Superior temporal gyrus (tissue), 1 donor: ENCODE data around the gene ALDH3A1.

ENCODE experiments used
- DNase-seq: peaks from one replicate; pipeline ENCODE4 v3.0.0-alpha.2; 2016; ENCODE audit errors: extremely low spot score

The ALDH3A1 gene

DNA sequence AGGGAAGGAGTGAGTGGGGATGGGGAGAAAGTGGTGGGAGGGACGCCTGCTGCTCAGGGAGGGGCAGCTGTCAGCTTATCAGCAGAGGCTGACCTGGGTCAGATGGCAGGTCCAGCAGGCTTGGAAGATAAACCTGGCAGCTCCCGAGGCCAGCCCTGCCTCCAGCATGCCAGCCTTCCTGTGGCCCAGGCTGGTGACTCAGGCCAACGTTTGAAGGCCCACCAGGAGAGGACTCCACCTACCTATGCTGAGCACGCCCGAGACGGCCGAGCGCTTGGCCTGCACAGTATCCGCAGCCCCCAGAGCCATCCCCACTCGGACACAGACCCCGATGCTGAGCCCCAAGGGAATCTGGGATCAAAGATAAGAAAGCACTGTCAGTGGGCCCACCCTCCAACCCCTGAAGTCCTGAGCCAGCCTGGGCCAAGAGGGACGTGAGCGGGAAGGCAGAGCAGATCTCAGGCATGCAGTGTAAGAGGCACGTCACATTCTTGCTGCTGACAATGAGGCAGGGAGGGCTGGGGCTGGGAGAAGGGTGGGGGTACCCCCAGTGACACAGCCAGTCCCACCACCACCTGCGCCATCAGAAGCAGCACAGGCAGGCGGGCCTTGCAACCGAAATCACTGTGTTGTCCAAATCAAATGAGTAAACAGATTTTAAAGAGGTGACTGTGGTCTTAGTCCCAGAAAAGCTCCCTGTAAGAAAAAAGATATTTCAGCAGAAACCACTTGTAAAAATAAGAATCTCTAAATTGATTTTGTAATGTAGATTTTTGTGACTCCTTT lies 44.1 kb downstream of the ALDH3A1 start:
- DNase-seq = no peak

DNA sequence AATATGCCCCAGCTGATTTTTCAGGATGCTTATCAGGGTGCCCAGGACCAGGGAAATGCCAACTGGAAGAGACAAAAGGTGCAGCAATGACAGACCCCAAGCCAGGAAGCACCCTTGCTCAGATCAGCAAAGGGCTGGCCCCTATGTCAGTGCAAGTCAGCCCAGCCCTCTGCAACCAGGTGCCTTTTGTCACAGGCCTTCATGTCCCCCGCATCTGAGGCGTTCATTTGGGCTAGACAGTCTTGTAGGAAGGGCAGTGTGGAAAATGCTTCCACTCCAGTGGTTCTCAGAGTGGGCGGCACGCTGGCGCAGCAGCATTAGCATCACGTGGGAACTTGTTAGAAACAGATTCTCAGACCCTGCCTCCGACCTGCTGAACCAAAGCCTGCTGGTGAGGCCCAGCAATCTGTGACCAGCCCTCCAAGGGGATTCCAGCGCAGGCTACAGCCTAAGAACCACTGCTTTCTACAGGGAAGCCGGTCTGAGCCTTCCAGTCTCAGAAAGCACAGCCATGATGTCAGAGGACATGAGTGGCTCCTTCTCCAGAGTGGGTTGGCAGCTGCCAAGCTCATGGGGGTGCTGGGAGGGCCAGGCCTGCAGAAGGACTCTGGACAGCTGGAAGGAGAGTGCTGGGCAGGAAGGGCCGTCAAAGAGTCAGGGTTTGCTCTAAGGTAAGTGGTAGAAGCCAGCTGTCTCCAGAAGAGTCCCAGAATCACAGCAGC lies 44.8 kb downstream of the ALDH3A1 start:
- DNase-seq = no peak

DNA sequence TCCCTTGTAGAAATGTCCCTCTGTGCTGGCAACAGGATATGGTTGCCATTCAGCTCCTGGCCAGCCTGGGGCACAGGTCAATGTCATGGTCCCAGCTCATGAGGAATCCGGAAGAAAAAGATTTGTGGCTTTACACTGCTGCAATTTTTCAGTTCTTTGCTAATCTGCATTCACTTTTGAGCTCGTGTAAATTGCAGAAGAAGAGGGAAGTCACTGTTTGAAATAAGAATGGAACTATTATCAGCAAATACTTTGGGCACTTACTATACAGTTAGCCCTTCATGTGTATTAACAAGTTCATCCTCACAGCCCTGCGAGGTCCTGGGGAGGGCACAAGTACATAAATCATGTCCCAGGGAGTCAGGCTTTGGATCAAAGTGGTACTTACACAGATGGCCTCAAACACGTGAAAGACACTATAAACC lies 45.9 kb downstream of the ALDH3A1 start:
- no peak for DNase-seq
